HepG2 (cell line): ENCODE results near the gene GPS1. TPM values are rescaled to one million over a fixed set of nuclear protein-coding genes. Genes with fewer than 3 reads are reported as not detected.

Source experiments
- ARNT ChIP-seq: fragments of 450-650 bp; IDR thresholded peaks from 2 replicates; pipeline ENCODE4 v1.6.1; 2017
- ARNTL ChIP-seq: sonication (generic); formaldehyde crosslinking; IDR thresholded peaks from 2 replicates; pipeline ENCODE4 v1.4.0; 2020; ENCODE audit warnings: mild to moderate bottlenecking, missing genetic modification reagents
- ATF1 ChIP-seq: IDR thresholded peaks from 2 replicates; pipeline ENCODE4 v1.6.1; 2016; ENCODE audit warnings: mild to moderate bottlenecking, control low read depth
- DNMT1 ChIP-seq: sonication (generic); formaldehyde crosslinking; IDR thresholded peaks from 2 replicates; pipeline ENCODE4 v1.5.1; 2020; ENCODE audit warnings: mild to moderate bottlenecking, missing genetic modification reagents
- GATA4 ChIP-seq: sonication (generic); IDR thresholded peaks from 2 replicates; pipeline ENCODE4 v1.6.1; 2016; ENCODE audit warnings: antibody characterized with exemption, low read depth, borderline replicate concordance
- HHEX ChIP-seq: IDR thresholded peaks from 2 replicates; pipeline ENCODE4 v1.6.1; 2016; ENCODE audit warnings: control low read depth
- KDM6A ChIP-seq: IDR thresholded peaks from 2 replicates; pipeline ENCODE4 v1.6.1; 2016; ENCODE audit warnings: low read depth
- NCOA2 ChIP-seq: sonication (generic); formaldehyde crosslinking; IDR thresholded peaks from 2 replicates; pipeline ENCODE4 v1.8.0; 2022; ENCODE audit warnings: inconsistent platforms
- NRL ChIP-seq: sonication (generic); formaldehyde crosslinking; IDR thresholded peaks from 2 replicates; pipeline ENCODE4 v1.5.0; 2020; ENCODE audit warnings: missing genetic modification reagents, mild to moderate bottlenecking, moderate library complexity, borderline replicate concordance
- RORA ChIP-seq: sonication (generic); formaldehyde crosslinking; IDR thresholded peaks from 2 replicates; pipeline ENCODE4 v1.5.0; 2020; ENCODE audit warnings: mild to moderate bottlenecking, missing genetic modification reagents, moderate library complexity
- SMARCC2 ChIP-seq: fragments of 450-650 bp; IDR thresholded peaks from 2 replicates; pipeline ENCODE4 v1.6.1; 2017; ENCODE audit warnings: antibody characterized with exemption, mild to moderate bottlenecking
- SOX6 ChIP-seq, 2 experiments: fragments of 450-650 bp in 1 of 2; sonication (generic) in 1 of 2; formaldehyde crosslinking in 1 of 2; IDR thresholded peaks; 2 replicates each; pipeline versions ENCODE4 v1.4.0 to v1.6.1; 2017 to 2020; ENCODE audit warnings: antibody characterized with exemption in 1 of 2, mild to moderate bottlenecking in 1 of 2, missing genetic modification reagents in 1 of 2
- ZBTB8A ChIP-seq: sonication (generic); formaldehyde crosslinking; IDR thresholded peaks from 2 replicates; pipeline ENCODE4 v1.4.0; 2020; ENCODE audit warnings: mild to moderate bottlenecking, low read depth, missing genetic modification reagents, borderline replicate concordance
- ZNF44 ChIP-seq: sonication (generic); formaldehyde crosslinking; IDR thresholded peaks from 2 replicates; pipeline ENCODE4 v1.5.1; 2020; ENCODE audit warnings: mild to moderate bottlenecking, missing genetic modification reagents
- ZNF549 ChIP-seq: sonication (generic); formaldehyde crosslinking; IDR thresholded peaks from 2 replicates; pipeline ENCODE4 v1.5.0; 2020; ENCODE audit warnings: missing genetic modification reagents
- ZNF850 ChIP-seq: sonication (generic); formaldehyde crosslinking; conservative IDR thresholded peaks from 2 replicates; pipeline ENCODE4 v1.9.0; 2021; ENCODE audit warnings: mild to moderate bottlenecking, missing genetic modification reagents
- polyA plus RNA-seq, 8 experiments: library from polyadenylated mRNA; depleted of rRNA in 3 of 8; stranded (reverse) in 7 of 8; unstranded in 1 of 8; fragments of >200 nt; fragmentation: Illumina TruSeq in 4 of 8; extraction: Trizol in 4 of 8; gene quantifications; 2 replicates each; pipeline versions ENCODE4 v1.2.1 to v1.2.3, GENCODE V29; 2011 to 2016; ENCODE audit warnings: low read depth in 4 of 8, missing spikeins in 1 of 8, mixed read lengths in 1 of 8; ENCODE audit not compliant: insufficient read depth in 1 of 8
- total RNA-seq, 5 experiments: library from RNA; depleted of rRNA; stranded (reverse); fragments of >200 nt; fragmentation: Illumina TruSeq; extraction: Trizol; gene quantifications; 2 replicates each; pipeline ENCODE4 v1.2.3, GENCODE V29; 2016; ENCODE audit warnings: low read depth in 1 of 5
- TF ChIP-seq, protein P1 (sequence below): sonication (generic); formaldehyde crosslinking; IDR thresholded peaks from 2 replicates; pipeline ENCODE4 v1.5.0; 2020; ENCODE audit warnings: mild to moderate bottlenecking, low read depth, missing genetic modification reagents, borderline replicate concordance
- TF ChIP-seq, protein P2 (sequence below): sonication (generic); formaldehyde crosslinking; IDR thresholded peaks from 2 replicates; pipeline ENCODE4 v1.9.0; 2022; ENCODE audit warnings: missing genetic modification reagents, mild to moderate bottlenecking, borderline replicate concordance
- TF ChIP-seq, protein P3 (sequence below): IDR thresholded peaks from 2 replicates; pipeline ENCODE4 v1.6.1; 2016; ENCODE audit warnings: missing genetic modification reagents, missing compliant biosample characterization
- TF ChIP-seq, protein P4 (sequence below): sonication (generic); formaldehyde crosslinking; IDR thresholded peaks from 2 replicates; pipeline ENCODE4 v1.5.0; 2020; ENCODE audit warnings: mild to moderate bottlenecking, missing genetic modification reagents
- TF ChIP-seq, protein P5 (sequence below): sonication (generic); formaldehyde crosslinking; IDR thresholded peaks from 2 replicates; pipeline ENCODE4 v1.4.0; 2020; ENCODE audit warnings: missing genetic modification reagents
- TF ChIP-seq, protein P6 (sequence below): sonication (generic); formaldehyde crosslinking; conservative IDR thresholded peaks from 2 replicates; pipeline ENCODE4 v1.8.1; 2023; ENCODE audit warnings: missing genetic modification reagents

The GPS1 gene
- total and polyA plus RNA-seq, 2 of the 13 experiments (the other 11 are each of a cell fraction or from before 2014, with no cell fraction given), result 124 to 128 TPM

DNA sequence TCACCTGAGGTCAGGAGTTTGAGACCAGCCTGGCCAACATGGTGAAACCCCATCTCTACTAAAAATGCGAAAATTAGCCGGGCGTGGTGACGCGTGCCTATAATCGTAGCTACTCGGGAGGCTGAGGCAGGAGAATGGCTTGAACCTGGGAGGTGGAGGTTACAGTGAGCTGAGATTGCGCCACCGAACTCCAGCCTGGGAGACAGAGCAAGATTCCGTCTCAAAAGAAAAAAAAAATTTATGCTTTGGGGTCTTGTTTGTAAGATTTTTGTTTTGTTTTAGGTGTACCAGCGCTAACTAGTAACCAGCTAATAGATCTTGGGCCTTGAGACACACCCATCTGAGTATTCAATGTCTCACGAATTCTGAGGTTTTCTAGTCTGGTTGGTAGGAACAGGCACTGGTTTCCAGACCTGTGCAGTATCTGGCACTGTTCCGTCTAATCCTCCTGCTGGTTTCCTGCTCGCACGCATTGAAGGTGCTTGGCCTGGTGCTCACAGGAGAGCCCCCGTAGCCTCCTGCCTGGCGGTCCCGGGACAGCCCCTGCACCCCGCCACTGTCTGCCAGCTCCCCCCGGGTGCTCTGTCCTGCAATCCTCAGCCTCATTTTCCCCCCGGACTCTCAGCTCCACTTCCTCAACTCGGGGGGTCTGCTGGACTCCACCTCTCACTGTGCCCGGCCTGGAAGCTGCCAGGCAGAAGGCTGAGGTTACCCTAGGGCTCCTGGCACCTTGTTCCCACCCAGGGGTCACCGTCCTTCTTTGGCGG is 24.5 kb downstream of the GPS1 start (continued):
- TF ChIP-seq GATA4 (no peak), ZBTB8A (CRISPR knock-in tag) (no peak), SOX6 (IDR thresholded peaks at IDR 0.05) (no peak), SOX6 (CRISPR knock-in tag; IDR thresholded peaks at IDR 0.05) (no peak), SMARCC2 (no peak), ATF1 (CRISPR knock-in tag) (no peak), RORA (CRISPR knock-in tag) (no peak), NCOA2 (no peak), DNMT1 (no peak), NRL (CRISPR knock-in tag) (no peak), ZNF44 (no peak), ZNF850 (CRISPR knock-in tag) (no peak), ZNF549 (no peak), KDM6A (CRISPR knock-in tag) (no peak), ARNTL (CRISPR knock-in tag) (no peak), HHEX (CRISPR knock-in tag) (no peak), ARNT (no peak)
- TF ChIP-seq, protein P1, sequence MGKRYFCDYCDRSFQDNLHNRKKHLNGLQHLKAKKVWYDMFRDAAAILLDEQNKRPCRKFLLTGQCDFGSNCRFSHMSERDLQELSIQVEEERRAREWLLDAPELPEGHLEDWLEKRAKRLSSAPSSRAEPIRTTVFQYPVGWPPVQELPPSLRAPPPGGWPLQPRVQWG (CRISPR knock-in tag), result no peak
- TF ChIP-seq, protein P2, sequence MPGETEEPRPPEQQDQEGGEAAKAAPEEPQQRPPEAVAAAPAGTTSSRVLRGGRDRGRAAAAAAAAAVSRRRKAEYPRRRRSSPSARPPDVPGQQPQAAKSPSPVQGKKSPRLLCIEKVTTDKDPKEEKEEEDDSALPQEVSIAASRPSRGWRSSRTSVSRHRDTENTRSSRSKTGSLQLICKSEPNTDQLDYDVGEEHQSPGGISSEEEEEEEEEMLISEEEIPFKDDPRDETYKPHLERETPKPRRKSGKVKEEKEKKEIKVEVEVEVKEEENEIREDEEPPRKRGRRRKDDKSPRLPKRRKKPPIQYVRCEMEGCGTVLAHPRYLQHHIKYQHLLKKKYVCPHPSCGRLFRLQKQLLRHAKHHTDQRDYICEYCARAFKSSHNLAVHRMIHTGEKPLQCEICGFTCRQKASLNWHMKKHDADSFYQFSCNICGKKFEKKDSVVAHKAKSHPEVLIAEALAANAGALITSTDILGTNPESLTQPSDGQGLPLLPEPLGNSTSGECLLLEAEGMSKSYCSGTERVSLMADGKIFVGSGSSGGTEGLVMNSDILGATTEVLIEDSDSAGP, result no peak
- TF ChIP-seq, protein P3, sequence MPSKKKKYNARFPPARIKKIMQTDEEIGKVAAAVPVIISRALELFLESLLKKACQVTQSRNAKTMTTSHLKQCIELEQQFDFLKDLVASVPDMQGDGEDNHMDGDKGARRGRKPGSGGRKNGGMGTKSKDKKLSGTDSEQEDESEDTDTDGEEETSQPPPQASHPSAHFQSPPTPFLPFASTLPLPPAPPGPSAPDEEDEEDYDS, result no peak
- TF ChIP-seq, protein P4, sequence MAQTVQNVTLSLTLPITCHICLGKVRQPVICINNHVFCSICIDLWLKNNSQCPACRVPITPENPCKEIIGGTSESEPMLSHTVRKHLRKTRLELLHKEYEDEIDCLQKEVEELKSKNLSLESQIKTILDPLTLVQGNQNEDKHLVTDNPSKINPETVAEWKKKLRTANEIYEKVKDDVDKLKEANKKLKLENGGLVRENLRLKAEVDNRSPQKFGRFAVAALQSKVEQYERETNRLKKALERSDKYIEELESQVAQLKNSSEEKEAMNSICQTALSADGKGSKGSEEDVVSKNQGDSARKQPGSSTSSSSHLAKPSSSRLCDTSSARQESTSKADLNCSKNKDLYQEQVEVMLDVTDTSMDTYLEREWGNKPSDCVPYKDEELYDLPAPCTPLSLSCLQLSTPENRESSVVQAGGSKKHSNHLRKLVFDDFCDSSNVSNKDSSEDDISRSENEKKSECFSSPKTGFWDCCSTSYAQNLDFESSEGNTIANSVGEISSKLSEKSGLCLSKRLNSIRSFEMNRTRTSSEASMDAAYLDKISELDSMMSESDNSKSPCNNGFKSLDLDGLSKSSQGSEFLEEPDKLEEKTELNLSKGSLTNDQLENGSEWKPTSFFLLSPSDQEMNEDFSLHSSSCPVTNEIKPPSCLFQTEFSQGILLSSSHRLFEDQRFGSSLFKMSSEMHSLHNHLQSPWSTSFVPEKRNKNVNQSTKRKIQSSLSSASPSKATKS (CRISPR knock-in tag), result no peak
- TF ChIP-seq, protein P5, sequence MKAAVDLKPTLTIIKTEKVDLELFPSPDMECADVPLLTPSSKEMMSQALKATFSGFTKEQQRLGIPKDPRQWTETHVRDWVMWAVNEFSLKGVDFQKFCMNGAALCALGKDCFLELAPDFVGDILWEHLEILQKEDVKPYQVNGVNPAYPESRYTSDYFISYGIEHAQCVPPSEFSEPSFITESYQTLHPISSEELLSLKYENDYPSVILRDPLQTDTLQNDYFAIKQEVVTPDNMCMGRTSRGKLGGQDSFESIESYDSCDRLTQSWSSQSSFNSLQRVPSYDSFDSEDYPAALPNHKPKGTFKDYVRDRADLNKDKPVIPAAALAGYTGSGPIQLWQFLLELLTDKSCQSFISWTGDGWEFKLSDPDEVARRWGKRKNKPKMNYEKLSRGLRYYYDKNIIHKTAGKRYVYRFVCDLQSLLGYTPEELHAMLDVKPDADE (CRISPR knock-in tag), result no peak
- TF ChIP-seq, protein P6, sequence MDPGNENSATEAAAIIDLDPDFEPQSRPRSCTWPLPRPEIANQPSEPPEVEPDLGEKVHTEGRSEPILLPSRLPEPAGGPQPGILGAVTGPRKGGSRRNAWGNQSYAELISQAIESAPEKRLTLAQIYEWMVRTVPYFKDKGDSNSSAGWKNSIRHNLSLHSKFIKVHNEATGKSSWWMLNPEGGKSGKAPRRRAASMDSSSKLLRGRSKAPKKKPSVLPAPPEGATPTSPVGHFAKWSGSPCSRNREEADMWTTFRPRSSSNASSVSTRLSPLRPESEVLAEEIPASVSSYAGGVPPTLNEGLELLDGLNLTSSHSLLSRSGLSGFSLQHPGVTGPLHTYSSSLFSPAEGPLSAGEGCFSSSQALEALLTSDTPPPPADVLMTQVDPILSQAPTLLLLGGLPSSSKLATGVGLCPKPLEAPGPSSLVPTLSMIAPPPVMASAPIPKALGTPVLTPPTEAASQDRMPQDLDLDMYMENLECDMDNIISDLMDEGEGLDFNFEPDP (CRISPR knock-in tag), result no peak
